Measurements from ENCODE around the gene GBF1.

DNA sequence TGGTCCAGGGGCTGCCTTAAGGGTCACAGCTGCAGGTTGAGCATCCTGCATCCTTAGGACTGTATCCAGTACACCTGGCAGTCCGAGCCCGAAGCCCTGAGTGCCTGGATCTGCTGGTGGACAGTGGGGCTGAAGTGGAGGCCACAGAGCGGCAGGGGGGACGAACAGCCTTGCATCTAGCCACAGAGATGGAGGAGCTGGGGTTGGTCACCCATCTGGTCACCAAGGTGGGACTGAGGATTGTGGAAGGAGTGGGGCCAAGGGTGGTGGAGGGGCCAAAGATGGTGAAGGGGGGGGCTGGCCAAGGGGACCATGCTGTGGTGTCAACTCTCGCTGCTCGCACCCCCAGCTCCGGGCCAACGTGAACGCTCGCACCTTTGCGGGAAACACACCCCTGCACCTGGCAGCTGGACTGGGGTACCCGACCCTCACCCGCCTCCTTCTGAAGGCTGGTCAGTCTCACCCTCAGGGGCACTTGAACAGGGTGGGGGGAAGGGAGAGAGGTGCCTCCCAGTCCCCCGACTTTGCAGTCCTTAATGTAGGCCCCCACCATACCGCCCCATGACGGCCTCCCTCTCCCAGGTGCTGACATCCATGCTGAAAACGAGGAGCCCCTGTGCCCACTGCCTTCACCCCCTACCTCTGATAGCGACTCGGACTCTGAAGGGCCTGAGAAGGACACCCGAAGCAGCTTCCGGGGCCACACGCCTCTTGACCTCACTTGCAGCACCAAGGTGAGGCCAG is 155.4 kb downstream of the GBF1 start:
- no peak for TF ChIP-seq POLR2A (IDR thresholded peaks at IDR 0.05)
- TF ChIP-seq, protein P1, sequence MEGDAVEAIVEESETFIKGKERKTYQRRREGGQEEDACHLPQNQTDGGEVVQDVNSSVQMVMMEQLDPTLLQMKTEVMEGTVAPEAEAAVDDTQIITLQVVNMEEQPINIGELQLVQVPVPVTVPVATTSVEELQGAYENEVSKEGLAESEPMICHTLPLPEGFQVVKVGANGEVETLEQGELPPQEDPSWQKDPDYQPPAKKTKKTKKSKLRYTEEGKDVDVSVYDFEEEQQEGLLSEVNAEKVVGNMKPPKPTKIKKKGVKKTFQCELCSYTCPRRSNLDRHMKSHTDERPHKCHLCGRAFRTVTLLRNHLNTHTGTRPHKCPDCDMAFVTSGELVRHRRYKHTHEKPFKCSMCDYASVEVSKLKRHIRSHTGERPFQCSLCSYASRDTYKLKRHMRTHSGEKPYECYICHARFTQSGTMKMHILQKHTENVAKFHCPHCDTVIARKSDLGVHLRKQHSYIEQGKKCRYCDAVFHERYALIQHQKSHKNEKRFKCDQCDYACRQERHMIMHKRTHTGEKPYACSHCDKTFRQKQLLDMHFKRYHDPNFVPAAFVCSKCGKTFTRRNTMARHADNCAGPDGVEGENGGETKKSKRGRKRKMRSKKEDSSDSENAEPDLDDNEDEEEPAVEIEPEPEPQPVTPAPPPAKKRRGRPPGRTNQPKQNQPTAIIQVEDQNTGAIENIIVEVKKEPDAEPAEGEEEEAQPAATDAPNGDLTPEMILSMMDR (IDR thresholded peaks at IDR 0.05 in 8 of 11, conservative IDR thresholded peaks at IDR 0.05 in 3 of 11): no peak

All from spleen (tissue), 7 donors.